ENCODE results near the gene PLA2G4F.
"Not testable (repeated sequence)": the region's sequence is repeated elsewhere in the genome, so short reads cannot be mapped to it uniquely, and the experiment has no call there.

The PLA2G4F gene

DNA sequence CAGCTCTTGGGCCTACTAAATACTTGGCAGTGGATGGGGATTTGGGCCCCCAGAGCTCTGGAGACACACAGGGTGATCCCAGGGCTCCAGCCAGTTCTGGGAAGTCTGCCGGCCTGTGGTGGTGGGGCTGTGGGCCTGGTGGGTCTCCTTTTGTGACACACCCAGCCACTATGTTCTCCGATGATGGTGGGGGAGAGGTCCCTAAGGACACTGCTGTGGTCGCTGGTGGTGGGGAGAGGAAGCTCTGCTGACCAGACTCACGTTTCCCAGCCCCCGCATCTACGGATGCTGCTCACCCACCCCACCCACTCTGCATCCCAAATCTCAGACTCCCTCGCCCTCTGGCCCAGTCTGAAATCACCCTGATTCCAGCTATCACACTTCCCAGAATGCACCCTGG lies 62.5 kb downstream of the PLA2G4F start:
- no peak for DNase-seq

GRCh38 chr15:42092398-42093318 lies 63.8 kb downstream of the PLA2G4F start:
- DNase-seq: peak; percentile 89

GRCh38 chr15:42091753-42092397 lies 64.6 kb downstream of the PLA2G4F start:
- not testable (repeated sequence) for DNase-seq

- DNase-seq: no peak
Measured at GRCh38 chr15:42090781-42091180, 65.7 kb downstream of the PLA2G4F start.

DNA sequence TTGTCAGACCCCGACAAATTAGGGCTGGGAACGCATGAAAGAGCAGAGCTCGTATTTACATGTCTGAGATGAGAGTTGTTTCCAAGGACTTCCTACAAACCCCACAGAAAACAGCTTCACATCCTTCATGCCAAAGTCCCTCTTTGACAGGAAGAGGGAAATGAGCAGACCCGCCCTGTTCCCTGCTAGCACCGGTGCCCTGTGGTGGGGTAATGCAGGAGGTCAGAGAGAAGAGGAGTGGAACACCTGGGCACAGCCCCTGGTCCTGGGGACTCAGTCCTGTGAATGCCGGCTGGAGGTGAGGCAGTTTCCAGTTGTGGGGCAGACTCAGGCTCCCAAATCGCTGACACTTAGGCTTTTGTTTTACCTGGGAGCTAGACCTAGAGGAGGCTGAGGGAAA lies 66.1 kb downstream of the PLA2G4F start:
- no peak for DNase-seq

DNA sequence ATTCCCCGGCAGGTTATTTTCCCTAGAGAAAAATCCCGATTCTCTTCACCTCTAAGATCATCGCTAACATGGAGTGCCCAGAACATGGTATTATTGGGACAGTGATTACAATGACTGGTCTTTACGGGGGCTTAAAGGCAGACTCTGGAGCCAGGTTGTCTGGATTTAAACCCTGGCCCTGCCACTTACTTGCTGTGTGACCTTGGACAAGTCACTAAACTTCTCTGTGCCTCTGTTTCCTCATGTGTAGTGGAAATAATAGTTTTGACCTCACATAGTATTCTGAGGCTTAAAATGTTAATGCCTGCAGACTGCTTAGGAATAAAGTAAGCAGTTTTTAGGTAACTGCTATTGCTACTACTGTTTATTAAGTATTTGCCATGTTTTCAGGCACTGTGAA lies 66.5 kb downstream of the PLA2G4F start:
- DNase-seq: no peak
